ENCODE results near the gene PSMG4.

DNA sequence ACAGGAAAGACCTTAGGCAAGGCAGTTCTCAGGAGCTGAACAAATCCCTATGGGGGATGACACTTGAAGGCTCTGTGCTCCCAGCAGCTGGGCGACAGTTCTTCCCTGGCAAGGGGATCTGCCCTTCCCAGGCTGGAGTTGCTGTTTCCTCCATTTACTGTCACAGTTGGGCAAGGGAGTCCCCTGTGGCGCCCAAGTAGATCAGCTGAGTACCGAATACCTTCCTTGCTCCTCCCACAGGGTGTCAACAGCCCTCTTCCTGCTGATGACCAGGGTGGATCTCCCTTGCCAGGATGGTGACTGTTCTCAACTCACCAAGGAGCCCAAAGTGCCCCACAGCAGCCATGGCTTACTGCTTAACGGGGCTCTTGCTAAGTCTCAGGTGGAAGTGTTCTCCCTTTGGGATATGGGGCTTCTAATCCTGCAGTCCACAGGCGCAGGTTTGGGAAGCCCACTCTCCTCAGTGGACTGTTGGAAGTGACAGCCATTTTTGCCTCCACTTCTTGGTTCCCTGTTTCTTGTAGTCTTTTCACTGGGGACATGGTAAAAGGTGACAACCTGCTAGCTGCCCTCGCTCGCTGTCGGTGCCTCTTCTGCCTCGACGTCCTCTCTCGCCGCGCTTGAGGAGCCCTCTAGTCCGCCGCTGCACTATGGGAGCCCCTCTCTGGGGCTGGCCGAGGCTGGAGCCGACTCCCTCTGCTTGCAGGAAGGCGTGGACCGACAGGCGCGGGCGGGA lies 5.7 kb upstream of the PSMG4 start:
- TF ChIP-seq EZH2phosphoT487 (IDR thresholded peaks at IDR 0.05; ENCODE audit: borderline replicate concordance) (no peak), POLR2A (IDR thresholded peaks at IDR 0.05; ENCODE audit: borderline replicate concordance, extremely low read depth, insufficient read depth, insufficient read length) (no peak), JUND (IDR thresholded peaks at IDR 0.05) (no peak), ZFX (IDR thresholded peaks at IDR 0.05) (no peak), EZH2 (IDR thresholded peaks at IDR 0.05) (no peak)
- TF ChIP-seq, protein P1, sequence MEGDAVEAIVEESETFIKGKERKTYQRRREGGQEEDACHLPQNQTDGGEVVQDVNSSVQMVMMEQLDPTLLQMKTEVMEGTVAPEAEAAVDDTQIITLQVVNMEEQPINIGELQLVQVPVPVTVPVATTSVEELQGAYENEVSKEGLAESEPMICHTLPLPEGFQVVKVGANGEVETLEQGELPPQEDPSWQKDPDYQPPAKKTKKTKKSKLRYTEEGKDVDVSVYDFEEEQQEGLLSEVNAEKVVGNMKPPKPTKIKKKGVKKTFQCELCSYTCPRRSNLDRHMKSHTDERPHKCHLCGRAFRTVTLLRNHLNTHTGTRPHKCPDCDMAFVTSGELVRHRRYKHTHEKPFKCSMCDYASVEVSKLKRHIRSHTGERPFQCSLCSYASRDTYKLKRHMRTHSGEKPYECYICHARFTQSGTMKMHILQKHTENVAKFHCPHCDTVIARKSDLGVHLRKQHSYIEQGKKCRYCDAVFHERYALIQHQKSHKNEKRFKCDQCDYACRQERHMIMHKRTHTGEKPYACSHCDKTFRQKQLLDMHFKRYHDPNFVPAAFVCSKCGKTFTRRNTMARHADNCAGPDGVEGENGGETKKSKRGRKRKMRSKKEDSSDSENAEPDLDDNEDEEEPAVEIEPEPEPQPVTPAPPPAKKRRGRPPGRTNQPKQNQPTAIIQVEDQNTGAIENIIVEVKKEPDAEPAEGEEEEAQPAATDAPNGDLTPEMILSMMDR (IDR thresholded peaks at IDR 0.05 in 2 of 3, conservative IDR thresholded peaks at IDR 0.05 in 1 of 3; ENCODE audit: borderline replicate concordance in 1 of 3, insufficient read depth in 1 of 3, low read depth in 2 of 3, low read length in 2 of 3), result no peak
- TF ChIP-seq, protein P2, sequence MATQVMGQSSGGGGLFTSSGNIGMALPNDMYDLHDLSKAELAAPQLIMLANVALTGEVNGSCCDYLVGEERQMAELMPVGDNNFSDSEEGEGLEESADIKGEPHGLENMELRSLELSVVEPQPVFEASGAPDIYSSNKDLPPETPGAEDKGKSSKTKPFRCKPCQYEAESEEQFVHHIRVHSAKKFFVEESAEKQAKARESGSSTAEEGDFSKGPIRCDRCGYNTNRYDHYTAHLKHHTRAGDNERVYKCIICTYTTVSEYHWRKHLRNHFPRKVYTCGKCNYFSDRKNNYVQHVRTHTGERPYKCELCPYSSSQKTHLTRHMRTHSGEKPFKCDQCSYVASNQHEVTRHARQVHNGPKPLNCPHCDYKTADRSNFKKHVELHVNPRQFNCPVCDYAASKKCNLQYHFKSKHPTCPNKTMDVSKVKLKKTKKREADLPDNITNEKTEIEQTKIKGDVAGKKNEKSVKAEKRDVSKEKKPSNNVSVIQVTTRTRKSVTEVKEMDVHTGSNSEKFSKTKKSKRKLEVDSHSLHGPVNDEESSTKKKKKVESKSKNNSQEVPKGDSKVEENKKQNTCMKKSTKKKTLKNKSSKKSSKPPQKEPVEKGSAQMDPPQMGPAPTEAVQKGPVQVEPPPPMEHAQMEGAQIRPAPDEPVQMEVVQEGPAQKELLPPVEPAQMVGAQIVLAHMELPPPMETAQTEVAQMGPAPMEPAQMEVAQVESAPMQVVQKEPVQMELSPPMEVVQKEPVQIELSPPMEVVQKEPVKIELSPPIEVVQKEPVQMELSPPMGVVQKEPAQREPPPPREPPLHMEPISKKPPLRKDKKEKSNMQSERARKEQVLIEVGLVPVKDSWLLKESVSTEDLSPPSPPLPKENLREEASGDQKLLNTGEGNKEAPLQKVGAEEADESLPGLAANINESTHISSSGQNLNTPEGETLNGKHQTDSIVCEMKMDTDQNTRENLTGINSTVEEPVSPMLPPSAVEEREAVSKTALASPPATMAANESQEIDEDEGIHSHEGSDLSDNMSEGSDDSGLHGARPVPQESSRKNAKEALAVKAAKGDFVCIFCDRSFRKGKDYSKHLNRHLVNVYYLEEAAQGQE (IDR thresholded peaks at IDR 0.05; ENCODE audit: low read depth), result no peak
- TF ChIP-seq, protein P3, sequence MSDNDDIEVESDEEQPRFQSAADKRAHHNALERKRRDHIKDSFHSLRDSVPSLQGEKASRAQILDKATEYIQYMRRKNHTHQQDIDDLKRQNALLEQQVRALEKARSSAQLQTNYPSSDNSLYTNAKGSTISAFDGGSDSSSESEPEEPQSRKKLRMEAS (IDR thresholded peaks at IDR 0.05), result no peak
